ENCODE measurements around the gene CLEC14A. TPM values are rescaled to one million over a fixed set of nuclear protein-coding genes. Genes with fewer than 3 reads are reported as not detected.

CLEC14A gene
- total RNA-seq, 1 experiment from 2014 or later: not detected

- no peak overlapping the region for H3K4me3 ChIP-seq (ENCODE audit: low read depth, low read length, poor library complexity, severe bottlenecking)
- no peak overlapping the region for H3K27ac ChIP-seq (ENCODE audit: low read depth, low read length, poor library complexity, severe bottlenecking)
- H3K27me3 ChIP-seq (replicated peaks; ENCODE audit: insufficient read depth, low read depth, low read length, poor library complexity): no peaks in the 10 kb centered on the region
- H3K36me3 ChIP-seq (ENCODE audit: insufficient read depth, low read length, poor library complexity, severe bottlenecking): no peaks in the 10 kb centered on the region
- DNase-seq (ENCODE audit: low spot score): no peak
- BruUV-seq (replicated peaks): no TSS peak
- CTCF ChIA-PET: no interaction called here
- intact Hi-C loops (cut with micrococcal nuclease; ENCODE audit: unreplicated experiment): no loop called here
- POLR2A ChIA-PET (ENCODE audit: low non-redundant PET): no interaction called here
- H3K9me3 ChIP-seq (ENCODE audit: low read depth, low read length, poor library complexity, severe bottlenecking): no peaks in the 10 kb centered on the region
- H3K4me1 ChIP-seq (ENCODE audit: insufficient read depth, low read length, poor library complexity, severe bottlenecking): no peaks in the 10 kb centered on the region
- TF ChIP-seq CTCF (conservative IDR thresholded peaks at IDR 0.05; ENCODE audit: low read depth, low read length) (no peak), EZH2 (IDR thresholded peaks at IDR 0.05; ENCODE audit: borderline replicate concordance, low read depth, low read length, poor library complexity, severe bottlenecking) (no peak)
Observed at GRCh38 chr14:38238332-38238731, 17.6 kb downstream of the CLEC14A start.

DNA sequence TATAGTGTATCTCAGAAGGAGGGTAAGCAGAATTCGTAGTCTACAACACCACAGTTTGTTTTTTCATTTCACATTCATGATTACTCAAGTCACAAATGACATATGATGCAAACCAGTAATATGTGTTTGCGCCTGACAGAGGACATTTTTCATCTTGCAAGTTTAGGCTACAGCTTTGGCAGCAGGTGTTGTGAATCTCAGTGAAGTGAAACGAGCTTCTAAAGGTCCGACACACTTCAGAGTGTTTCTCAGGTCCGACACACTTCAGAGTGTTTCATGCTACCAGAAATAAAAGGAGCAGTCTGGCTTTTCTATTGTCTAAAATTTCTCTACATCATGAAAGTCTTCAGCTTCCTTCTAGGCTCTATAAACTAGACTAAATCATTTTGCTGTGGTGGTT lies 22.7 kb downstream of the CLEC14A start:
- DNase-seq (ENCODE audit: low spot score): no peak
- Histone ChIP-seq H3K27ac (ENCODE audit: low read depth, low read length, poor library complexity, severe bottlenecking) (no peak overlapping the region), H3K36me3 (ENCODE audit: insufficient read depth, low read length, poor library complexity, severe bottlenecking) (no peaks in the 10 kb centered on the region), H3K4me1 (ENCODE audit: insufficient read depth, low read length, poor library complexity, severe bottlenecking) (no peaks in the 10 kb centered on the region), H3K27me3 (replicated peaks; ENCODE audit: insufficient read depth, low read depth, low read length, poor library complexity) (no peaks in the 10 kb centered on the region), H3K4me3 (ENCODE audit: low read depth, low read length, poor library complexity, severe bottlenecking) (no peak overlapping the region), H3K9me3 (ENCODE audit: low read depth, low read length, poor library complexity, severe bottlenecking) (no peaks in the 10 kb centered on the region)
- ChIA-PET POLR2A (ENCODE audit: low non-redundant PET) (no interaction called here), CTCF (no interaction called here)
- intact Hi-C loops (cut with micrococcal nuclease; ENCODE audit: unreplicated experiment): no loop called here
- no TSS peak for BruUV-seq (replicated peaks)
- TF ChIP-seq CTCF (conservative IDR thresholded peaks at IDR 0.05; ENCODE audit: low read depth, low read length): no peak
- no peak for TF ChIP-seq EZH2 (IDR thresholded peaks at IDR 0.05; ENCODE audit: borderline replicate concordance, low read depth, low read length, poor library complexity, severe bottlenecking)

DNA sequence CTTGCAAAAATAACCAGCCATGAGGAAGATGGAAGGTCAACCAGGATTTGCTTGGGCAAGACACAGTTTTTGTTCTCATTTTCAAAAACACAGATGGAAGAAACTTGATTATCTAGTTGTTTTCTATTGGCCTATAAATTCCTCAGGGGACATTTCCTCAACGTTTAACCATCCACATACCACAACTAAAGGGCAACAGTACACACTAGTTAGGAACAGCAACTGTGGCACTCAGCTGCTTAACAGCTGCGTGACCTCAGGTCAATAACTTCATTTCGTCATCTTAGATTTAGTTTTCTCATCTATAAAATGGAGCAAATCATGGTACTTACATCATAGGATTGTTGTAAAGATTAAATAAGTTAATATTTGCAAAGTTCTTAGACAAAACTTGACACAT lies 29.5 kb downstream of the CLEC14A start:
- no peaks in the 10 kb centered on the region for H3K9me3 ChIP-seq (ENCODE audit: low read depth, low read length, poor library complexity, severe bottlenecking)
- ChIA-PET POLR2A (ENCODE audit: low non-redundant PET) (no interaction called here), CTCF (no interaction called here)
- no peak for DNase-seq (ENCODE audit: low spot score)
- no peak overlapping the region for H3K27ac ChIP-seq (ENCODE audit: low read depth, low read length, poor library complexity, severe bottlenecking)
- no peak for TF ChIP-seq EZH2 (IDR thresholded peaks at IDR 0.05; ENCODE audit: borderline replicate concordance, low read depth, low read length, poor library complexity, severe bottlenecking)
- TF ChIP-seq CTCF (conservative IDR thresholded peaks at IDR 0.05; ENCODE audit: low read depth, low read length): no peak
- H3K4me1 ChIP-seq (ENCODE audit: insufficient read depth, low read length, poor library complexity, severe bottlenecking): no peaks in the 10 kb centered on the region
- intact Hi-C loops (cut with micrococcal nuclease; ENCODE audit: unreplicated experiment): no loop called here
- no peaks in the 10 kb centered on the region for H3K36me3 ChIP-seq (ENCODE audit: insufficient read depth, low read length, poor library complexity, severe bottlenecking)
- BruUV-seq (replicated peaks): no TSS peak
- H3K27me3 ChIP-seq (replicated peaks; ENCODE audit: insufficient read depth, low read depth, low read length, poor library complexity): no peaks in the 10 kb centered on the region
- no peak overlapping the region for H3K4me3 ChIP-seq (ENCODE audit: low read depth, low read length, poor library complexity, severe bottlenecking)
